ENCODE data around the gene THSD7B.

- TF ChIP-seq CTCF (IDR thresholded peaks at IDR 0.05): no peak
- TF ChIP-seq EP300 (IDR thresholded peaks at IDR 0.05): no peak
These were observed 535.6 kb downstream of the THSD7B start for GRCh38 chr2:137300987-137301386.
